Measurements from ENCODE around the gene NFATC3.

DNA sequence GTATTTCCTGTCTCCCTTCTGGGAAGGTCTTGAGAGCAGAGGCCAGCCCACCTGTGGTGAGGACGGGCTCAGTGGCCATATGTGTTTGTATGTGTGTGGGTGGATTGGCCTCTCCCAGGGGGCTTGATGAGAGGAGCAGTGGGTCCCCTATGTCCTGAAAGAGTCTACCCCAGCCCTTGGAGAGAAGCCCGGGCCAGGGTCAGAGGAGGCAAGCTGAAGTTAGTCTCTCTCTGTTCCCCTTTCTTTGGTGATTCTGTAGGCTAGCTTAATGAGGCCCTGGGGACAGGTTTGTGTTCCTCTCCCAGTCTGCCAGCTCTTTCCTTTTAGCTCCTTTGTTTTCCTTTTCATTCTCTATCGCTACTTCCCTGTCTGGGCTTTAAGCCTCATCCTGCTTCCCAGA, 23.8 kb upstream of the NFATC3 start:
- TF ChIP-seq, protein P1, sequence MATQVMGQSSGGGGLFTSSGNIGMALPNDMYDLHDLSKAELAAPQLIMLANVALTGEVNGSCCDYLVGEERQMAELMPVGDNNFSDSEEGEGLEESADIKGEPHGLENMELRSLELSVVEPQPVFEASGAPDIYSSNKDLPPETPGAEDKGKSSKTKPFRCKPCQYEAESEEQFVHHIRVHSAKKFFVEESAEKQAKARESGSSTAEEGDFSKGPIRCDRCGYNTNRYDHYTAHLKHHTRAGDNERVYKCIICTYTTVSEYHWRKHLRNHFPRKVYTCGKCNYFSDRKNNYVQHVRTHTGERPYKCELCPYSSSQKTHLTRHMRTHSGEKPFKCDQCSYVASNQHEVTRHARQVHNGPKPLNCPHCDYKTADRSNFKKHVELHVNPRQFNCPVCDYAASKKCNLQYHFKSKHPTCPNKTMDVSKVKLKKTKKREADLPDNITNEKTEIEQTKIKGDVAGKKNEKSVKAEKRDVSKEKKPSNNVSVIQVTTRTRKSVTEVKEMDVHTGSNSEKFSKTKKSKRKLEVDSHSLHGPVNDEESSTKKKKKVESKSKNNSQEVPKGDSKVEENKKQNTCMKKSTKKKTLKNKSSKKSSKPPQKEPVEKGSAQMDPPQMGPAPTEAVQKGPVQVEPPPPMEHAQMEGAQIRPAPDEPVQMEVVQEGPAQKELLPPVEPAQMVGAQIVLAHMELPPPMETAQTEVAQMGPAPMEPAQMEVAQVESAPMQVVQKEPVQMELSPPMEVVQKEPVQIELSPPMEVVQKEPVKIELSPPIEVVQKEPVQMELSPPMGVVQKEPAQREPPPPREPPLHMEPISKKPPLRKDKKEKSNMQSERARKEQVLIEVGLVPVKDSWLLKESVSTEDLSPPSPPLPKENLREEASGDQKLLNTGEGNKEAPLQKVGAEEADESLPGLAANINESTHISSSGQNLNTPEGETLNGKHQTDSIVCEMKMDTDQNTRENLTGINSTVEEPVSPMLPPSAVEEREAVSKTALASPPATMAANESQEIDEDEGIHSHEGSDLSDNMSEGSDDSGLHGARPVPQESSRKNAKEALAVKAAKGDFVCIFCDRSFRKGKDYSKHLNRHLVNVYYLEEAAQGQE (IDR thresholded peaks at IDR 0.05; ENCODE audit: low read depth), result no peak
- no peak for TF ChIP-seq NFIC (IDR thresholded peaks at IDR 0.05)
- TF ChIP-seq EP300 (IDR thresholded peaks at IDR 0.05; ENCODE audit: borderline replicate concordance), result no peak
- no peak for TF ChIP-seq RAD21 (IDR thresholded peaks at IDR 0.05; ENCODE audit: low read depth)
- TF ChIP-seq CEBPB (IDR thresholded peaks at IDR 0.05), result no peak
- TF ChIP-seq, protein P2, sequence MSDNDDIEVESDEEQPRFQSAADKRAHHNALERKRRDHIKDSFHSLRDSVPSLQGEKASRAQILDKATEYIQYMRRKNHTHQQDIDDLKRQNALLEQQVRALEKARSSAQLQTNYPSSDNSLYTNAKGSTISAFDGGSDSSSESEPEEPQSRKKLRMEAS (IDR thresholded peaks at IDR 0.05), result no peak
- no peak for TF ChIP-seq YY1 (IDR thresholded peaks at IDR 0.05; ENCODE audit: low read depth)
- TF ChIP-seq, protein P3, sequence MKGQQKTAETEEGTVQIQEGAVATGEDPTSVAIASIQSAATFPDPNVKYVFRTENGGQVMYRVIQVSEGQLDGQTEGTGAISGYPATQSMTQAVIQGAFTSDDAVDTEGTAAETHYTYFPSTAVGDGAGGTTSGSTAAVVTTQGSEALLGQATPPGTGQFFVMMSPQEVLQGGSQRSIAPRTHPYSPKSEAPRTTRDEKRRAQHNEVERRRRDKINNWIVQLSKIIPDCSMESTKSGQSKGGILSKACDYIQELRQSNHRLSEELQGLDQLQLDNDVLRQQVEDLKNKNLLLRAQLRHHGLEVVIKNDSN (IDR thresholded peaks at IDR 0.05), result no peak
- TF ChIP-seq TAF1 (IDR thresholded peaks at IDR 0.05; ENCODE audit: low read depth), result no peak
- TF ChIP-seq EGR1 (IDR thresholded peaks at IDR 0.05), result no peak
- TF ChIP-seq FOXM1 (IDR thresholded peaks at IDR 0.05; ENCODE audit: borderline replicate concordance, low read depth), result no peak
- TF ChIP-seq TCF12 (IDR thresholded peaks at IDR 0.05; ENCODE audit: low read depth), result no peak
- TF ChIP-seq TEAD4 (IDR thresholded peaks at IDR 0.05), result no peak
